Activated CD8-positive, alpha-beta memory T cell treated with anti-CD3 and anti-CD28 coated beads for 1 hour (primary cell): Measurements from ENCODE around the gene CD22.

Experiments
- DNase-seq, 2 donors: peaks; one replicate each; pipeline ENCODE4 v3.0.0-alpha.2; 2020; ENCODE audit warnings: low read depth in 1 of 2; ENCODE audit errors: extremely low read depth in 1 of 2

The CD22 gene

GRCh38 chr19:35380450-35381124 lies 51.6 kb downstream of the CD22 start:
- DNase-seq: no peak

GRCh38 chr19:35381318-35381717 lies 52.3 kb downstream of the CD22 start:
- DNase-seq: no peak

- no peak for DNase-seq
Observed at GRCh38 chr19:35381926-35382325, 52.9 kb downstream of the CD22 start.

GRCh38 chr19:35383536-35383935 lies 54.5 kb downstream of the CD22 start:
- DNase-seq: no peak

GRCh38 chr19:35388277-35389054 lies 59.5 kb downstream of the CD22 start:
- no peak for DNase-seq

- no peak for DNase-seq
Observed at GRCh38 chr19:35389192-35389861, 60.3 kb downstream of the CD22 start.

GRCh38 chr19:35392742-35393715 lies 64.0 kb downstream of the CD22 start:
- DNase-seq: no peak

GRCh38 chr19:35395382-35396199 lies 66.6 kb downstream of the CD22 start:
- DNase-seq: no peak

GRCh38 chr19:35396240-35396885 lies 67.4 kb downstream of the CD22 start:
- DNase-seq: no peak
